Subcutaneous adipose tissue (tissue), 4 donors: Measurements from ENCODE around the gene KIF26A. TPM values are rescaled to one million over a fixed set of nuclear protein-coding genes. Genes with fewer than 3 reads are reported as not detected.

Experiments
- total RNA-seq, 4 donors: library from RNA; depleted of rRNA; stranded (reverse); fragments of >200 nt; gene quantifications; one replicate each; pipeline ENCODE4 v1.1.0, GENCODE V29; 2016
- TF ChIP-seq, protein P1 (sequence below): fragments of 450-650 bp; IDR thresholded peaks from one replicate; pipeline ENCODE4 v1.5.1; 2016; ENCODE audit warnings: low read depth, mild to moderate bottlenecking, control low read depth, antibody characterized with exemption, moderate library complexity

The KIF26A gene
- total RNA-seq, 4 donors from 2014 or later: 0.51 to 9.8 (median 0.88) TPM

DNA sequence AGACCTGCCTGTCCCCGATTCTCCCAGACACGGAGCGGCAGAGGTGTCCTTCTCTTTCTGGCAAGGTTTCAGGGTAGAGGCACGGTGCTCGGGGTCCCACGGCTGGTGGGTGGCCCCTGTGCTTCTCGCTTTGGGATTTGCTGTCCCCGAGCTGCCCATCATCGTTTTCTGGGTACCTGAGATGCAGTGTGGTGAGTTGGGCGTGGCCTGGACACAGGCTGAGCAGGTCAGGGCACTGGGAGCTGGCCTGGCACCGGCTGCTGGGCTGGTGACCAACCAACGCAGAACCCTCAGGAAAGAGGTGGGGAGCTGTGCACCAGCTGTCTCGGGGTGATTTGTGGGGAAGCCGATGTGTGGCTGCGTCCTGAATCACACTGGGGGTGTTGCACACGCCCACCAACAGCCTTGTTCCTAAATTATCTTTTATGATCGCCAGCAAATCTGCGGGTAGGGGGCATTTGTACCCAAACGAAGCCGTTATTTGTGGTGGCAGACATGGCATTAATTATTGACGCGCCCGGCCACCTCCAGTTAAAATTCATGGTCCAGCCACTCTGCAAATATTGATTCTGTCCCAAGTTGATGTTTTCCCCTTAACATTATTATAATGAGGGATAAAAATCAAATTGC is 61.0 kb downstream of the KIF26A start:
- TF ChIP-seq, protein P1, sequence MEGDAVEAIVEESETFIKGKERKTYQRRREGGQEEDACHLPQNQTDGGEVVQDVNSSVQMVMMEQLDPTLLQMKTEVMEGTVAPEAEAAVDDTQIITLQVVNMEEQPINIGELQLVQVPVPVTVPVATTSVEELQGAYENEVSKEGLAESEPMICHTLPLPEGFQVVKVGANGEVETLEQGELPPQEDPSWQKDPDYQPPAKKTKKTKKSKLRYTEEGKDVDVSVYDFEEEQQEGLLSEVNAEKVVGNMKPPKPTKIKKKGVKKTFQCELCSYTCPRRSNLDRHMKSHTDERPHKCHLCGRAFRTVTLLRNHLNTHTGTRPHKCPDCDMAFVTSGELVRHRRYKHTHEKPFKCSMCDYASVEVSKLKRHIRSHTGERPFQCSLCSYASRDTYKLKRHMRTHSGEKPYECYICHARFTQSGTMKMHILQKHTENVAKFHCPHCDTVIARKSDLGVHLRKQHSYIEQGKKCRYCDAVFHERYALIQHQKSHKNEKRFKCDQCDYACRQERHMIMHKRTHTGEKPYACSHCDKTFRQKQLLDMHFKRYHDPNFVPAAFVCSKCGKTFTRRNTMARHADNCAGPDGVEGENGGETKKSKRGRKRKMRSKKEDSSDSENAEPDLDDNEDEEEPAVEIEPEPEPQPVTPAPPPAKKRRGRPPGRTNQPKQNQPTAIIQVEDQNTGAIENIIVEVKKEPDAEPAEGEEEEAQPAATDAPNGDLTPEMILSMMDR: no peak

DNA sequence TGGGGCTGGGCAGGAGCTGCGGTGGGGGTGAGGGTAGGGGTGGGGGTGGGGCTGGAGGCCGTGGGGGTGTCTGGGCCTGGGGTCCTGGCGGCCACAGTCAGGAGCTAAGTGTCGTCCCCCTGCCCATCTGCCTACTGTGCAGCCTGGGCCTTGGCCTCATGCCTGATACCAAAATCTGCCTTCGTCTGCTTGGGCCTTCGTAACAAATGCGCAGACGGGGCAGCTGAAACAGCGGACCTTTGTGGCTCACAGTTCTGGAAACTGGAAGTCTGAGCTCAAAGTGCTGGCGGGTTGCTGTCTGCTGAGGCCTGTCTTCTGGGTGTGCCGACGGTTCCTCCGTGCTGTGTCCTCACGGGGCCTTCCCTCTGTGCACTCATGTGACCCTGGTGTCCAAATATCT is 61.7 kb downstream of the KIF26A start:
- TF ChIP-seq, protein P1: no peak

DNA sequence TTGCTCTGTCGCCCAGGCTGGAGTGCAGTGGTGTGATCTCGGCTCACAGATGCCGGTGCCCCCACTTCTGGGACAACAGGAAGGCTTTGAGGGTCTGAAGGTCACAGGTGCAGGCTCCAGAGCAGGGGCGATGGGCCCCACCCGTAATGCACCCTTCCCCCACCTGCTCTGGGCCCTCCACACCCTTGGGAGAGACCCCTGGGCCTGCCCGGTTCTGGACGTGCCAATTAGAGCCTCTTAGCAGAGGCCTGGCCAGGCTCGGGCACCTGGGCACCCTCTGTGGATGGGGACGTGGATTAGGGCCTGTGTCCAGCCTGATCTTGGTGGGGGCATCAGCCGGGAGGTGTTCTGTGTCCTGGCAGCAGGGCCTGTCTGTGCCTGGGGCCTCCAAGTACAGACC is 62.2 kb downstream of the KIF26A start:
- TF ChIP-seq, protein P1: no peak

DNA sequence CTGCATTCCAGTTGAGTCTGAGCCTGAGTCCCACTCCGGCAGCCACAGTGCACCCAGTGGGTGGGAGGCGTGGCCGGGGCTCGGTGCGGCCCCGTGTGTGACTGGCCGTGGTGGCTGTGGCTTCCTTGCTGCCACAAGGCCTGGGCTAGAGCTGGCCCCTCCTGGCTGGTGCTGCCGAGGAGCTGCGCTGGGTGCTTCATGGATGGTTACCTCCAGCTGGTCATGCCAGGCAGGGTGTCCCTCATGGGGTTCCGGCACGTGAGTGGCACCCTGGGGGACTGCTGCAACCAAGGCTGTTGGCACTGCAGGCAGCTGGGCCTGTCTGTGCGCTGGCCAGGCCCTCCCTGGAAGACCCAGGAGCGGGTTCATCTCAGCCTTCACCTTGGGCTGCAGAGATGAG is 62.7 kb downstream of the KIF26A start:
- TF ChIP-seq, protein P1: no peak

DNA sequence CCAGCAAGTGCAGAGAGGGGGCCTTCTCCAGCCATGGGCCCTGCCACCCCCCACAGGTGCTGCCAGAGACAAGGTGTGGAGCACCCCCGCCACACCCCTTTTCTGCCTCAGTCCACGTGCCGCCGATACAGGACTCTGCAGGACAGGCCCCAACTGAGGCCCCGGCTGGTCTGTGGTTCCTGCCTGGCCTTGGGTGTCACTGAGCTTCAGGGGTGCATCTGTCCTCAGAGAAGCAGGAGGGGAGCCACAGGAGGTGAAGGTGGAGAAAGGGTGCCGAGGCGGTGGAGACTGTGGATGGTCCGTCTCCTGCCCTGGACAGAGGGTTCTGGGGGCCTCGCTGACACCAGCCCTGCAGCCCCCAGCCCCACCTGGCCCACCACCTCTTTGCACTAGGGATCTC is 63.1 kb downstream of the KIF26A start:
- TF ChIP-seq, protein P1: no peak

DNA sequence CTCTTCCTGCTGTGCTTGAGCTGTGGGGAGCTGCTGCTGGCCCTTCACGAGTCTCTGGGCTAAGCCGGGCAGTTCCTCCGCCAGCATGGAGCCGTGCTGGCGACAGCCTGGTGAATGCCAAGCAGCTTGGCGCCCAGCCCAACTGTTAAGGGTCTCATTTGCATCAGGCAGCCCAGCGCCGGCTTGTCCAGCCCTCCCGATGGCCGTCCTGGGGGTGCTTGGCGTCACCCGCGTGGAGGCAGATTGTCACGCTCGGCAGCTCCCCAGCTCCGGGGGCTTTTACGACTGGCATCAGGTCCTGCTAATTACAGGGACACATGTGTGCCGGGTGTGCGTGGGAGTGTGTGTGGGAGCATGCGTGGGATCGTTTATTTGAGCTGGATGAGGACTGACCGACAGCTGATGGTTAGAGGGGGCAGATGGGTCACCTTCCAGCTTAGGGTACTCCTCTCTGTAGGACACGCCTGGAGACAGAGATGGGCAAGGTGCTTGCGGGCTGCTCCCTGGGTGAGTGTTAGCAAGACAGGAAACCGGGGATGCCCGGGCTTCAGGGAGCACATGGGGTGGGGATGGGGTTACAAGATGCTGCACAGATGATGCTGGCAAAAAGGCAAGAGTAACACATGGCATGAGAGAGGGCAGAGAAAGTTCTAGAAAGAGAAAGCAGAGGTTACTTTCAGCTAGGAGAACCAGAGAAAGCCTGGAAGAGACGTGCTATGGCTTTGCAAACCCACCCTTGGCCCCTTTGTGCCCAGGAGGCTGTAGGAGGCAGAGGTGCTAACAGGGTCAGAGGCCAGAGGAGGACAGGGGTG is 64.1 kb downstream of the KIF26A start:
- TF ChIP-seq, protein P1: no peak

DNA sequence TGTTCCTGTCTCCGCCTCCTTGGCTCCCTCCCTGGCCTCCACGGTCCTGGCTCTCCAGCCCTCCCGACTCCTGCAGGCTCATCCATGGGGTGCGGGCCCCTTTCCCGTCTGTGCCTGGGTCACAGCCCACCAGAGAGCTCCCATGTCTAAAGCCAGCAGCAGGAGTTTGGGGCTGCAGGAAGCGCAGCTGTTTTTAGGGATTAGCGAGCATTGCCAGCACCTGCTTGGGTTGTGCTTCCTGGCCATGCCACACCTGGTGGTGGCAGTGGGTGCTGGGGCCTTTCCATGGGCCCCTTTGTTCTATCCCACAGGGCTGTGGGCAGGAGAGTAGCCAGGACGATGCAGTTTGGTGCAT is 64.7 kb downstream of the KIF26A start:
- TF ChIP-seq, protein P1: no peak
